MCF 10A (cell line): ENCODE measurements around the gene ZNF423. TPM values are rescaled to one million over a fixed set of nuclear protein-coding genes. Genes with fewer than 3 reads are reported as not detected.

Experiments
- BruUV-seq: library from RNA; stranded (reverse); fragments of 400-500 nt; replicated peaks from 2 replicates; lab custom pipeline; 2021; lab: Mats Ljungman, UMichigan
- CTCF ChIA-PET: fragments of 300-600 bp; sonication (Branson Sonifier 250); formaldehyde crosslinking; extraction: SDS; loops from one replicate; lab custom pipeline; 2021; ENCODE audit warnings: antibody characterized with exemption, inconsistent platforms; lab: Yijun Ruan, JAX
- POLR2A ChIA-PET: fragments of 300-600, 350-650 bp; sonication (Branson Sonifier 250); formaldehyde crosslinking; extraction: SDS; loops from one replicate; lab custom pipeline; 2020; ENCODE audit warnings: antibody characterized with exemption, inconsistent platforms; lab: Yijun Ruan, JAX
- DNase-seq: peaks from one replicate; pipeline ENCODE4 v3.0.0-alpha.2; 2018; ENCODE audit not compliant: unreplicated experiment
- H3K27ac Mint-ChIP-seq: one replicate; pipeline ENCODE4 v1.8.0; 2022; ENCODE audit warnings: mild to moderate bottlenecking, low read depth, mixed read lengths; ENCODE audit not compliant: unreplicated experiment
- H3K27me3 Mint-ChIP-seq: one replicate; pipeline ENCODE4 v1.8.0; 2022; ENCODE audit warnings: mixed read lengths; ENCODE audit not compliant: insufficient read depth, unreplicated experiment
- H3K36me3 Mint-ChIP-seq: one replicate; pipeline ENCODE4 v1.8.0; 2022; ENCODE audit warnings: mild to moderate bottlenecking, moderate library complexity, mixed read lengths; ENCODE audit not compliant: insufficient read depth, unreplicated experiment
- H3K4me1 Mint-ChIP-seq: one replicate; pipeline ENCODE4 v1.8.0; 2022; ENCODE audit warnings: mixed read lengths; ENCODE audit not compliant: insufficient read depth, unreplicated experiment
- H3K4me3 Mint-ChIP-seq: one replicate; pipeline ENCODE4 v1.8.0; 2022; ENCODE audit warnings: mild to moderate bottlenecking, moderate library complexity, mixed read lengths; ENCODE audit not compliant: unreplicated experiment
- H3K9me3 Mint-ChIP-seq: one replicate; pipeline ENCODE4 v1.8.0; 2022; ENCODE audit warnings: mixed read lengths; ENCODE audit not compliant: unreplicated experiment
- intact Hi-C: fragments of 100-400 bp; cut with micrococcal nuclease; formaldehyde crosslinking; loops from 2 replicates; pipeline ENCODE4 v1.14.1; 2022
- total RNA-seq: library from RNA; stranded (reverse); gene quantifications from 2 replicates; pipeline ENCODE4 v1.2.3, GENCODE V29; 2022
- TF ChIP-seq, protein P1 (sequence below): fragments of 200-600 bp; IDR thresholded peaks from one replicate; pipeline ENCODE4 v1.8.0; 2022; ENCODE audit warnings: antibody characterized with exemption, mild to moderate bottlenecking; ENCODE audit not compliant: unreplicated experiment

Gene ZNF423
- total RNA-seq, 1 experiment from 2014 or later: not detected

DNA sequence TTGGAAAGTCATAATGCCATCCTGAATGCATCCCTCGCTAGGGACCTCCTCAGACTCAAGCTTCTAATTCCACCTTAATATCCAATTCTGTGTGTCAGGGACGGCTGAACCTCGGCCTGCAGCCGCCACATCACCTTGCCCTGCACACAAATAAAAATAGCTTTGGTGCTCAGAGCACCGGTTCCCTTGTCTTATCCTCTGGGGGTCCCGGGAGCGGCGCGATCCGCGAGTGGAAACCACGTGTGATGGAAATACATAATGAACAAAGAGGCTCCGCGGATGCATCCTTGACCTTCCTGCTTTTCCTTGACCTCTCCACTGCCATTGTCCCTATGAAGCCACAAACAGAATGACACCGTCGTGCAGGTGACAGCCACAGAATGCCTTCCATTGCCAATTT lies 143.4 kb downstream of the ZNF423 start:
- TF ChIP-seq, protein P1, sequence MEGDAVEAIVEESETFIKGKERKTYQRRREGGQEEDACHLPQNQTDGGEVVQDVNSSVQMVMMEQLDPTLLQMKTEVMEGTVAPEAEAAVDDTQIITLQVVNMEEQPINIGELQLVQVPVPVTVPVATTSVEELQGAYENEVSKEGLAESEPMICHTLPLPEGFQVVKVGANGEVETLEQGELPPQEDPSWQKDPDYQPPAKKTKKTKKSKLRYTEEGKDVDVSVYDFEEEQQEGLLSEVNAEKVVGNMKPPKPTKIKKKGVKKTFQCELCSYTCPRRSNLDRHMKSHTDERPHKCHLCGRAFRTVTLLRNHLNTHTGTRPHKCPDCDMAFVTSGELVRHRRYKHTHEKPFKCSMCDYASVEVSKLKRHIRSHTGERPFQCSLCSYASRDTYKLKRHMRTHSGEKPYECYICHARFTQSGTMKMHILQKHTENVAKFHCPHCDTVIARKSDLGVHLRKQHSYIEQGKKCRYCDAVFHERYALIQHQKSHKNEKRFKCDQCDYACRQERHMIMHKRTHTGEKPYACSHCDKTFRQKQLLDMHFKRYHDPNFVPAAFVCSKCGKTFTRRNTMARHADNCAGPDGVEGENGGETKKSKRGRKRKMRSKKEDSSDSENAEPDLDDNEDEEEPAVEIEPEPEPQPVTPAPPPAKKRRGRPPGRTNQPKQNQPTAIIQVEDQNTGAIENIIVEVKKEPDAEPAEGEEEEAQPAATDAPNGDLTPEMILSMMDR: no peak
- peaks cover 64% of the 10 kb centered on the region for H3K27me3 Mint-ChIP-seq
- no peaks in the 10 kb centered on the region for H3K9me3 Mint-ChIP-seq
- H3K4me1 Mint-ChIP-seq: no peaks in the 10 kb centered on the region
- intact Hi-C loops: no loop called here
- ChIA-PET POLR2A (no interaction called here), CTCF (interaction anchor here (0.6 kb wide), 1 partner anchor 361 kb away, joined by 4 read pairs; no protein-coding TSS in a partner anchor)
- no peak overlapping the region for H3K4me3 Mint-ChIP-seq
- no peaks in the 10 kb centered on the region for H3K36me3 Mint-ChIP-seq
- no TSS peak for BruUV-seq
- no peak overlapping the region for H3K27ac Mint-ChIP-seq
- DNase-seq: no peak

DNA sequence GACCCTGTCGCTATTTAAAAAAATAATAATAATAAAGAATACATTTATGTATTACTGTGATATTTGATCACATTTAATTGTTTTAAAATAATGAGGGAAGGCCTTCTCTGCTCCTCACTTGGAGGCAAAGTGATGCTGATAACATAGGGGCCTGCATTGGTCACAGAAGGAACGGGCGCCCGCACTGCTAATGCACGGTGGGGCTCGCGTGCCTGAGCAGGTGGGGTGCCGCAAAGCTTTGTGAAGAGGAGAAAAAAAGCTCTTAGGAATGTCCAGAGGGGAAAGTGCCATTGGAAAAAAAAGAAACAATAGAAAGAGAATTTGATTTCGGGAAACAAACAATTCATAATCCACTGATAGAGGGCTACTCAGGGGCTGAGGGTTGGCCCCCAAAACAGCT lies 143.8 kb downstream of the ZNF423 start:
- no peaks in the 10 kb centered on the region for H3K4me1 Mint-ChIP-seq
- no peak overlapping the region for H3K4me3 Mint-ChIP-seq
- no peaks in the 10 kb centered on the region for H3K9me3 Mint-ChIP-seq
- H3K36me3 Mint-ChIP-seq: no peaks in the 10 kb centered on the region
- no peak for DNase-seq
- intact Hi-C loops: no loop called here
- TF ChIP-seq, protein P1: no peak
- ChIA-PET POLR2A (no interaction called here), CTCF (interaction anchor here (0.6 kb wide), 1 partner anchor 361 kb away, joined by 4 read pairs; no protein-coding TSS in a partner anchor)
- H3K27me3 Mint-ChIP-seq: peaks cover 60% of the 10 kb centered on the region
- no peak overlapping the region for H3K27ac Mint-ChIP-seq
- no TSS peak for BruUV-seq

DNA sequence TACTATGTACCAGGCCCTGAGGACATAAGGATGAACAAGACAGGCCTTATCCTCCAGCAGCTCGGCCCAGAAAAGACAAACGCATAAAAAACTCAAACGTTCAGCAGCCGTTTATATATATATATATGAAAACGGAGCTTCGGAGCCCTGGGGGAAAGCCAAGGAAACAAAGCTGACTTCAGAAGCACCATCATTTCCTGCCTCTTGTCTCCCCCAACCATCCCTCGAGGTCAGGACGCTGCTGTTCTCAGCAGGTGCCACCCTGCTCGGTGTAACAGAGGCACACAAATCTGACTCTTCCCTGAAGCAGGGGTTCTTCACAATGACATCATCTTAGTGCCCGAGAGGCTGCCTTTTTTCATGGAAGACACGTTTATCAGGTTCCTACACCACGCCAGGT lies 146.9 kb downstream of the ZNF423 start:
- POLR2A ChIA-PET: no interaction called here
- Mint-ChIP-seq H3K27ac (no peak overlapping the region), H3K4me1 (no peaks in the 10 kb centered on the region), H3K27me3 (peaks cover 34% of the 10 kb centered on the region), H3K9me3 (no peaks in the 10 kb centered on the region), H3K4me3 (no peak overlapping the region), H3K36me3 (no peaks in the 10 kb centered on the region)
- CTCF ChIA-PET: interaction anchor here (0.6 to 1.4 kb wide), 3 partner anchors 9 to 1644 kb away, joined by 3 to 4 read pairs (median 4); no protein-coding TSS in a partner anchor
- TF ChIP-seq, protein P1: no peak
- DNase-seq: no peak
- intact Hi-C loops: no loop called here
- BruUV-seq: no TSS peak

DNA sequence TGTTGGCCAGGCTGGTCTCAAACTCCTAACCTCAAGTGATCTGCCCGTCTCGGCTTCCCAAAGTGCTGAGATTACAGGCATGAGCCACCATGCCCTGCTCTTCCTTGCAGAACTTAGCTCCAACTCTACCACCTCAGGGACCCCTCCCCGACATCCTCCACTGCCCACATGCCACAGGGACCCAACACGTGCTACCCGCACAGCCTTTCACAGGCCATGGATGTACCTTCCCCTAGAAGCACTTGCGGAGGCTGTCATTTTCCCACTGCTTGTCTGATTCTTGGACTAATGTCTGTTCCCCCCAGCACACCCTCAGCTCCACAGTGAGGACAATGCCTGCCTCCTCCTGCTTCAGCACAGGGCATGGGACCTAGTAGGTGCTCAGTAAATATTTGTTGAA lies 147.4 kb downstream of the ZNF423 start:
- POLR2A ChIA-PET: no interaction called here
- intact Hi-C loops: no loop called here
- Mint-ChIP-seq H3K27me3 (peaks cover 34% of the 10 kb centered on the region), H3K4me3 (no peak overlapping the region), H3K9me3 (no peaks in the 10 kb centered on the region), H3K4me1 (no peaks in the 10 kb centered on the region), H3K27ac (no peak overlapping the region), H3K36me3 (no peaks in the 10 kb centered on the region)
- TF ChIP-seq, protein P1: no peak
- no TSS peak for BruUV-seq
- CTCF ChIA-PET: interaction anchor here (0.6 to 1.4 kb wide), 3 partner anchors 8 to 1644 kb away, joined by 3 to 4 read pairs (median 4); no protein-coding TSS in a partner anchor
- DNase-seq: no peak
